NCI-H2081 treated with DMSO at 0.1 percent for 48 hours (cell line): ENCODE measurements around the gene PLD5.
"Not testable (repeated sequence)": the region's sequence is repeated elsewhere in the genome, so short reads cannot be mapped to it uniquely, and the experiment has no call there.

ENCODE experiments used
- DNase-seq: peaks from one replicate; lab custom pipeline; 2025; lab: John Stamatoyannopoulos, UW

The PLD5 gene

GRCh38 chr1:242426271-242426905, 98.1 kb downstream of the PLD5 start:
- no peak for DNase-seq

- DNase-seq: no peak
Measured at GRCh38 chr1:242425232-242425631, 99.3 kb downstream of the PLD5 start.

GRCh38 chr1:242416657-242417056, 107.8 kb downstream of the PLD5 start:
- DNase-seq: no peak

- DNase-seq: no peak
Measured at GRCh38 chr1:242412921-242413320, 111.6 kb downstream of the PLD5 start.

GRCh38 chr1:242411901-242412300, 112.6 kb downstream of the PLD5 start:
- DNase-seq: no peak

GRCh38 chr1:242405947-242406346, 118.5 kb downstream of the PLD5 start:
- no peak for DNase-seq

- no peak for DNase-seq
Measured at GRCh38 chr1:242404296-242404695, 120.2 kb downstream of the PLD5 start.

- no peak for DNase-seq
Measured at GRCh38 chr1:242402956-242403355, 121.5 kb downstream of the PLD5 start.

- no peak for DNase-seq
Measured at GRCh38 chr1:242401937-242402336, 122.6 kb downstream of the PLD5 start.

- DNase-seq: no peak
Measured at GRCh38 chr1:242398351-242398750, 126.1 kb downstream of the PLD5 start.

GRCh38 chr1:242391896-242392295, 132.6 kb downstream of the PLD5 start:
- DNase-seq: no peak

- DNase-seq: not testable (repeated sequence)
Measured at GRCh38 chr1:242376121-242376520, 148.4 kb downstream of the PLD5 start.

- not testable (repeated sequence) for DNase-seq
Measured at GRCh38 chr1:242350446-242350845, 174.1 kb downstream of the PLD5 start.

GRCh38 chr1:242349636-242350035, 174.9 kb downstream of the PLD5 start:
- no peak for DNase-seq

- not testable (repeated sequence) for DNase-seq
Measured at GRCh38 chr1:242330865-242331264, 193.6 kb downstream of the PLD5 start.

- not testable (repeated sequence) for DNase-seq
Measured at GRCh38 chr1:242327381-242327780, 197.1 kb downstream of the PLD5 start.

- not testable (repeated sequence) for DNase-seq
Measured at GRCh38 chr1:242321981-242322380, 202.5 kb downstream of the PLD5 start.

GRCh38 chr1:242318140-242318539, 206.4 kb downstream of the PLD5 start:
- no peak for DNase-seq

- DNase-seq: not testable (repeated sequence)
Measured at GRCh38 chr1:242314865-242315264, 209.6 kb downstream of the PLD5 start.

GRCh38 chr1:242314085-242314649, 210.3 kb downstream of the PLD5 start:
- not testable (repeated sequence) for DNase-seq

GRCh38 chr1:242308681-242309080, 215.8 kb downstream of the PLD5 start:
- not testable (repeated sequence) for DNase-seq

GRCh38 chr1:242293781-242294180, 230.7 kb downstream of the PLD5 start:
- not testable (repeated sequence) for DNase-seq

- not testable (repeated sequence) for DNase-seq
Measured at GRCh38 chr1:242288067-242288466, 236.4 kb downstream of the PLD5 start.
